Left lung (tissue), 10 donors: ENCODE data around the gene GRM6. TPM values are rescaled to one million over a fixed set of nuclear protein-coding genes. Genes with fewer than 3 reads are reported as not detected.

Experiments used
- ATAC-seq: fragments of 200-7000 bp; cut with Tn5 transposase; one replicate; pipeline ENCODE4 v1.9.1; 2020; ENCODE audit warnings: moderate library complexity
- DNase-seq, 4 donors: peaks; one replicate each; pipeline ENCODE4 v3.0.0-alpha.2; 2013 to 2020
- H3K27ac ChIP-seq, 2 donors: fragments of 200-600 bp; sonication (generic) in 1 of 2; one replicate each; pipeline versions ENCODE4 v1.5.0 to v1.8.0; 2020 to 2021
- H3K27me3 ChIP-seq, 2 donors: fragments of 200-600 bp; sonication (generic) in 1 of 2; one replicate each; pipeline versions ENCODE4 v1.5.0 to v1.8.0; 2020 to 2021
- H3K36me3 ChIP-seq, 2 donors: fragments of 200-600 bp; sonication (generic) in 1 of 2; one replicate each; pipeline versions ENCODE4 v1.5.0 to v1.8.0; 2020 to 2021
- H3K4me1 ChIP-seq, 2 donors: fragments of 200-600 bp; one replicate each; pipeline ENCODE4 v1.8.0; 2021
- H3K4me3 ChIP-seq, 2 donors: fragments of 200-600 bp; sonication (generic) in 1 of 2; one replicate each; pipeline versions ENCODE4 v1.5.0 to v1.8.0; 2020 to 2021; ENCODE audit warnings: mild to moderate bottlenecking in 1 of 2
- H3K9me3 ChIP-seq, 2 donors: fragments of 200-600 bp; sonication (generic) in 1 of 2; one replicate each; pipeline versions ENCODE4 v1.5.0 to v1.8.0; 2020 to 2021
- intact Hi-C, 2 donors: fragments of 100-400 bp; cut with DNase I; formaldehyde crosslinking; loops; one replicate each; pipeline versions ENCODE4 v1.11.2 to v1.14.2; 2022
- polyA plus RNA-seq, 6 donors: library from polyadenylated mRNA; unstranded; fragments of 120-200 nt; gene quantifications; one replicate each; pipeline ENCODE4 v1.2.1, GENCODE V29; 2013; ENCODE audit not compliant: insufficient read length in 6 of 6
- total RNA-seq, 2 donors: library from RNA; stranded (reverse); fragmentation: NEBNext Ultra II Directional; extraction: Animal tissue kit (Norgen Biotek cat#: 25700); gene quantifications; one replicate each; pipeline ENCODE4 v1.2.1, GENCODE V29; 2021
- TF ChIP-seq, protein P1 (sequence below), 2 donors: fragments of 200-600 bp; sonication (generic) in 1 of 2; IDR thresholded peaks; one replicate each; pipeline versions ENCODE4 v1.5.0 to v1.8.0; 2021; ENCODE audit warnings: antibody characterized with exemption in 2 of 2
- donor health status: DM: no; HTN: yes; CAD: no.
- donor health status: DM: no; HTN: no; CAD: no.

Gene GRM6
- total and polyA plus RNA-seq, 8 donors: 1.4 to 2.5 (median 1.7) TPM; not detected in 2

DNA sequence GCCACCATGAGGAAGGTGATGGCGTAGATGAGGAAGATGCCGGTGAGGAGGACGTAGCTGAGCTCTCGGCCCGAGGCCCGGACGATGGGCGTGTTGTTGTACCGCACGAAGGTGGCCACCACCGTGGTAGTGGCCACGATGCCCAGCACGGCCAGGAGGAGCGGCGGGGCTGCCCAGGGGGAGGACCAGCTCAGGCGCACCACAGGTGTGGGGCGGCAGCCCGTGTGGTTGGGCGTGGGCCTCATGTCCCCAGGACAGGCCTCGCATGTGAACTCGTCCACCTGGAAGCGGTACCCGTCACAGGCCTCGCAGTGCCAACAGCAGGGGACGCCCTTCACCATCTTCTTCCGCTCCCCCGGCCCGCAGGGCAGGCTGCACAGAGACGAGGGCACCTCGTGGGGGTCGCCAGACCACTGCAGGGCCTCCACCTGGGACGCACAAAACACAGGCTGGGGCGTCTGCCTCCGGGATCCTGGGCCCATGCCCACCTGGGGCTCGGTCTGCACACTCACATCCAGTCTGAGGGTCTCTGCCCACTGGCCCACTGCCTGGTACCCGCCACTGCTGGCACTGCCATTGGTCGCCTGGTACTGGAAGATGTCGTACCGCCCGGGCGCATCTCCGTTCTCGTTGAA is 8.7 kb downstream of the GRM6 start:
- ATAC-seq (no peak), DNase-seq (peak in 1 of 4 donors; percentile 72)
- intact Hi-C loops: no loop called here
- TF ChIP-seq, protein P1, sequence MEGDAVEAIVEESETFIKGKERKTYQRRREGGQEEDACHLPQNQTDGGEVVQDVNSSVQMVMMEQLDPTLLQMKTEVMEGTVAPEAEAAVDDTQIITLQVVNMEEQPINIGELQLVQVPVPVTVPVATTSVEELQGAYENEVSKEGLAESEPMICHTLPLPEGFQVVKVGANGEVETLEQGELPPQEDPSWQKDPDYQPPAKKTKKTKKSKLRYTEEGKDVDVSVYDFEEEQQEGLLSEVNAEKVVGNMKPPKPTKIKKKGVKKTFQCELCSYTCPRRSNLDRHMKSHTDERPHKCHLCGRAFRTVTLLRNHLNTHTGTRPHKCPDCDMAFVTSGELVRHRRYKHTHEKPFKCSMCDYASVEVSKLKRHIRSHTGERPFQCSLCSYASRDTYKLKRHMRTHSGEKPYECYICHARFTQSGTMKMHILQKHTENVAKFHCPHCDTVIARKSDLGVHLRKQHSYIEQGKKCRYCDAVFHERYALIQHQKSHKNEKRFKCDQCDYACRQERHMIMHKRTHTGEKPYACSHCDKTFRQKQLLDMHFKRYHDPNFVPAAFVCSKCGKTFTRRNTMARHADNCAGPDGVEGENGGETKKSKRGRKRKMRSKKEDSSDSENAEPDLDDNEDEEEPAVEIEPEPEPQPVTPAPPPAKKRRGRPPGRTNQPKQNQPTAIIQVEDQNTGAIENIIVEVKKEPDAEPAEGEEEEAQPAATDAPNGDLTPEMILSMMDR (IDR thresholded peaks at IDR 0.05): no peak
- no peaks in the 10 kb centered on the region for H3K4me1 ChIP-seq
- H3K27me3 ChIP-seq: peaks cover 0 to 5% of the 10 kb centered on the region in 2 donors
- H3K27ac ChIP-seq: no peak overlapping the region
- no peaks in the 10 kb centered on the region for H3K36me3 ChIP-seq
- H3K4me3 ChIP-seq: no peak overlapping the region
- peaks cover 4 to 96% of the 10 kb centered on the region in 2 donors for H3K9me3 ChIP-seq

DNA sequence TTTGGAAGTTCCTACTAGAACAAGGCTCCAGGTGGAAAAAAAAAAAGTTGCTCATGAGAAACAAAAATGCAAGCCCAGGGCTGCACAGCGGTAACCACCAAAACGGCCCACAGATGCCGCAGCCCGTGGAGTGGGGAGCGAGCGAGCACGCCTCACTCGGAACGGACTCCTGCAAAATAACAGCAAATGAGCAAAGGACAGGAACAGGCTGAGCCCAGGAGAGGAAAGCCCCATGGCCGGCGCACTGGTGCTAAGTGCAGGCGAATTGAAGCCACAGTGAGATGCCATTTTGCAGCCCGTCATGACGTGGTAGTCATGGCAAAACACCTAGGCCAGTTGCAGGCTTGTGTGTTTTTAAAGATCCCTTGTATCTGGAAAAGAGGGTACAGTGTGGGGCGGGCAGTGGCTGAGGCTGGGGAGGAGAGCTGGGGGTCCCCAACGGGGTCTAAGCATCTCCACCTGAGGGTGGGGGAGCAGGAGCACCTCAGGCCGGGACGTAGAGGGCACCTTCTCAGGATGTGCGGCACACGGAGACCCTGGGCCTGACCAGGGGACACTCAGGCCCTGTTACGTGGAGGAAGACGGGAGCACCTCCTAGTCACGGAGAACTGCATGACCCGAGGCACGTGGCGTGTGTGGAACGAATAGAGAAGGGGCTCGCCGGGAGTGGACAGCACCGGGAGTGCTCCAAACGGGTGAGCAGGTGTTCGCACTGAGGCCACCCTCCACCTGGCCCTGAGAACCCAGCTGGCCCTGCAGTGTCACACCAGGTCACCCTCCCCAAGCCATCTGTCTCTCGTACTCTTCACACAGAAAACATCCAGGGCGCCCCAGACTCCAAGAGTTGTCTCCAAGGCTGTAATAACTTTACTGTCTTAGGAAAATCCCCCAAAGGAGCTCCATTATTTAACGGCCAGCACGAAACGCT is 10.7 kb downstream of the GRM6 start:
- no peak overlapping the region for H3K27ac ChIP-seq
- TF ChIP-seq, protein P1 (IDR thresholded peaks at IDR 0.05): no peak
- intact Hi-C loops: no loop called here
- peaks cover 0 to 96% of the 10 kb centered on the region in 2 donors for H3K9me3 ChIP-seq
- ATAC-seq: no peak
- no peaks in the 10 kb centered on the region for H3K27me3 ChIP-seq
- H3K4me3 ChIP-seq: no peak overlapping the region
- DNase-seq: peak in 1 of 4 donors; percentile 53
- H3K36me3 ChIP-seq: peaks cover 0 to under 1% of the 10 kb centered on the region in 2 donors
- H3K4me1 ChIP-seq: no peaks in the 10 kb centered on the region

- Histone ChIP-seq H3K27me3 (no peaks in the 10 kb centered on the region), H3K4me1 (no peaks in the 10 kb centered on the region), H3K9me3 (peaks cover 0 to 96% of the 10 kb centered on the region in 2 donors), H3K27ac (no peak overlapping the region), H3K4me3 (no peak overlapping the region), H3K36me3 (peaks cover 0 to 7% of the 10 kb centered on the region in 2 donors)
- intact Hi-C loops: no loop called here
- ATAC-seq (no peak), DNase-seq (peak in 1 of 4 donors; percentile 52)
- TF ChIP-seq, protein P1 (IDR thresholded peaks at IDR 0.05): no peak
Measured at GRCh38 chr5:178983728-178984127, 11.4 kb downstream of the GRM6 start.

DNA sequence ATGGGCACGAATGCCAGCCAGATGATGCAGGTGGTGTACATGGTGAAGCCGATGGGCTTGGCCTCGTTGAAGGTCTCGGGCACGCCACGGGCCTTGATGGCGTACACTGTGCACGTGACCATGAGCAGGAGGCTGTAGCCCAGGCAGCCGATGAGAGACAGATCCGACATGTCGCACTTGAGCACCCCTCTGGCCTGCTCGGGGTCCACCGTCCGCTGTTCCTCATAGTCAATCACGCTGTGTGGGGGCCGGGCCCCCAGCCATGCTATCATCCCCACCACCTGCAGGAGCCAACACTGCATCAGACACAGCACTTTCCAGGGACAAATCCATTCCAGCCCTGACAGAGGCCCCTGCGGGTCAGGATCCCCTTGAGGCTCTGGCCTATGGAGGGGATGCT is 12.2 kb downstream of the GRM6 start:
- TF ChIP-seq, protein P1 (IDR thresholded peaks at IDR 0.05): no peak
- Histone ChIP-seq H3K27me3 (no peaks in the 10 kb centered on the region), H3K4me1 (no peaks in the 10 kb centered on the region), H3K4me3 (no peak overlapping the region), H3K9me3 (peaks cover 0 to 96% of the 10 kb centered on the region in 2 donors), H3K36me3 (peaks cover 0 to 13% of the 10 kb centered on the region in 2 donors), H3K27ac (no peak overlapping the region)
- intact Hi-C loops: no loop called here
- DNase-seq (peak in 1 of 4 donors; percentile 63), ATAC-seq (no peak)

DNA sequence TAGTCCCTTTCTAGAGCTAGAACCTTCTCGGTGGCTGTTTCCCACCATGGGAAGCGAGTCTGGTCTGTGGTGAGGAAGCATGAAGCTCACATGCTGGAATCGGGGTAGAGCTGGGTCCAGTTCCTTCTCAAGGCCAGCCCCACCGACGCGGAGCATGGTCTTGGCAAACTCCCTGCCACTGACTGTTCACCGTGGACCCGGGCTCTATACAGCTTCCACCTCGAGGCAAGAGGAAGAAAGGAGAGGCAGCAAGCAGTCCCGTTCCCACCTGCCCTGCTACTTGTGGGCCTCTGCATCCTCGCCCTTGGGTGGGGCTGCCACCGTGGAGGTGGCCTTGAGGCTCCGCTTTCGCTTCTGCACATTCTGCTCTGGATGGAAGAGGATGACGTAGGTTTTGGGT is 13.7 kb downstream of the GRM6 start:
- intact Hi-C loops: no loop called here
- Histone ChIP-seq H3K36me3 (peaks cover 0 to 18% of the 10 kb centered on the region in 2 donors), H3K27ac (no peak overlapping the region)

More for the DNA sequence above, 13.7 kb downstream of the GRM6 start:
- peaks cover 0 to 98% of the 10 kb centered on the region in 2 donors for H3K9me3 ChIP-seq
- no peaks in the 10 kb centered on the region for H3K27me3 ChIP-seq
- TF ChIP-seq, protein P1 (IDR thresholded peaks at IDR 0.05): no peak
- DNase-seq (peak in 1 of 4 donors; percentile 40), ATAC-seq (no peak)
- H3K4me1 ChIP-seq: no peaks in the 10 kb centered on the region
- H3K4me3 ChIP-seq: no peak overlapping the region
